Stimulated activated CD8-positive, alpha-beta memory T cell treated with anti-CD3 and anti-CD28 coated beads, Interleukin-12 subunit alpha, Interleukin-12 subunit beta, amount 100 ng/mL, for 24 hours (primary cell): ENCODE data around the gene CTNS.
A peak's percentile ranks its signal among the peaks of the same experiment; 100 is the strongest.

Source experiments
- DNase-seq: peaks from one replicate; pipeline ENCODE4 v3.0.0-alpha.2; 2020; ENCODE audit errors: extremely low read depth

CTNS gene

GRCh38 chr17:3636154-3636907 is at the start of gene CTNS, which contains the start of gene SHPK:
TSS of gene CTNS (plus strand) at chr17:3636760. CDS start at chr17:3640207, 3,447 bp downstream.
TSS of gene SHPK (minus strand) at chr17:3636250. CDS start at chr17:3636219, 31 bp downstream.
- peak; percentile 84 for DNase-seq

- DNase-seq = no peak
Observed at GRCh38 chr17:3589784-3590183, 46.8 kb upstream of the CTNS start.

- DNase-seq = no peak
Observed at GRCh38 chr17:3590231-3590630, 46.3 kb upstream of the CTNS start.

GRCh38 chr17:3590768-3591167 is 45.8 kb upstream of the CTNS start:
- DNase-seq = no peak

- DNase-seq = no peak
Observed at GRCh38 chr17:3592216-3592860, 44.2 kb upstream of the CTNS start.

GRCh38 chr17:3593384-3593783 is 43.2 kb upstream of the CTNS start:
- no peak for DNase-seq

- DNase-seq = no peak
Observed at GRCh38 chr17:3594051-3594800, 42.3 kb upstream of the CTNS start.

GRCh38 chr17:3594976-3595375 is 41.6 kb upstream of the CTNS start:
- no peak for DNase-seq

- DNase-seq = no peak
Observed at GRCh38 chr17:3596804-3597464, 39.6 kb upstream of the CTNS start.

- DNase-seq = no peak
Observed at GRCh38 chr17:3598078-3598477, 38.5 kb upstream of the CTNS start.

GRCh38 chr17:3600529-3601205 is 35.9 kb upstream of the CTNS start:
- no peak for DNase-seq

GRCh38 chr17:3602499-3602898 is 34.1 kb upstream of the CTNS start:
- no peak for DNase-seq

- DNase-seq = no peak
Observed at GRCh38 chr17:3603119-3603869, 33.3 kb upstream of the CTNS start.

- DNase-seq = no peak
Observed at GRCh38 chr17:3603870-3604259, 32.7 kb upstream of the CTNS start.

GRCh38 chr17:3609689-3610088 is 26.9 kb upstream of the CTNS start:
- DNase-seq = no peak

GRCh38 chr17:3610523-3610922 is 26.0 kb upstream of the CTNS start:
- no peak for DNase-seq

GRCh38 chr17:3613124-3613523 is 23.4 kb upstream of the CTNS start:
- DNase-seq = no peak

- DNase-seq = no peak
Observed at GRCh38 chr17:3615160-3615870, 21.2 kb upstream of the CTNS start.

GRCh38 chr17:3621146-3621720 is 15.3 kb upstream of the CTNS start:
- DNase-seq = no peak
